HepG2 (cell line): Measurements from ENCODE around the gene STX2. TPM values are rescaled to one million over a fixed set of nuclear protein-coding genes. Genes with fewer than 3 reads are reported as not detected.

Experiments used
- ATAC-seq: fragments of 200-7000 bp; cut with Tn5 transposase; 3 replicates; pipeline ENCODE4 v1.9.1; 2020; ENCODE audit warnings: mild to moderate bottlenecking, moderate library complexity
- BruUV-seq: library from RNA; stranded (reverse); fragments of 400-500 nt; replicated peaks from 2 replicates; lab custom pipeline; 2021; lab: Mats Ljungman, UMichigan
- CTCF ChIA-PET: fragments of 300-600 bp; formaldehyde crosslinking; extraction: SDS; loops from one replicate; lab custom pipeline; 2021; ENCODE audit warnings: low total read pairs, inconsistent platforms, low intra/inter-chr PET ratio; lab: Yijun Ruan, JAX
- POLR2A ChIA-PET: fragments of 350-600 bp; sonication (Branson Sonifier 250); formaldehyde crosslinking; loops from one replicate; lab custom pipeline; 2020; ENCODE audit warnings: antibody characterized with exemption, inconsistent platforms; lab: Yijun Ruan, JAX
- DNase-seq: peaks from one replicate; pipeline ENCODE4 v3.0.0-alpha.2; 2015; ENCODE audit warnings: low spot score
- FAIRE-seq: peaks from 3 replicates; lab custom pipeline; 2011; peaks lifted over from hg19 to GRCh38; lab: Jason Lieb, UNC
- H2AFZ ChIP-seq: one replicate; pipeline ENCODE4 v1.6.1; 2011; ENCODE audit warnings: low read length, inconsistent platforms
- H3K27ac ChIP-seq: fragments of 300-600 bp; 3 replicates; pipeline ENCODE4 v1.8.0; 2011; ENCODE audit warnings: mixed run types, mild to moderate bottlenecking, mixed read lengths, low read length, inconsistent platforms; ENCODE audit not compliant: insufficient read depth; ENCODE audit errors: extremely low read length
- H3K27me3 ChIP-seq, 2 experiments: fragments of 200-600 bp in 1 of 2; 2 replicates in 1 of 2; 3 replicates in 1 of 2; pipeline versions ENCODE4 v1.6.0 to v1.8.0; 2011; ENCODE audit warnings: low read length in 2 of 2, mild to moderate bottlenecking in 2 of 2, moderate library complexity in 2 of 2, inconsistent platforms in 1 of 2; ENCODE audit not compliant: insufficient read depth in 2 of 2, control insufficient read depth in 1 of 2
- H3K36me3 ChIP-seq, 2 experiments: fragments of 200-600 bp in 1 of 2; replicated peaks in 1 of 2; 2 replicates in 1 of 2; 3 replicates in 1 of 2; pipeline versions ENCODE4 v1.5.1 to v1.8.0; 2011; ENCODE audit warnings: low read length in 2 of 2, inconsistent platforms in 1 of 2; ENCODE audit not compliant: insufficient read depth in 2 of 2, control insufficient read depth in 1 of 2
- H3K4me1 ChIP-seq: 2 replicates; pipeline ENCODE4 v1.5.1; 2012; ENCODE audit warnings: low read length, inconsistent platforms; ENCODE audit not compliant: insufficient read depth
- H3K4me2 ChIP-seq: 2 replicates; pipeline ENCODE4 v1.6.0; 2011; ENCODE audit warnings: low read depth, low read length, inconsistent platforms
- H3K4me3 ChIP-seq, 3 experiments: fragments of 200-600 bp in 1 of 3; sonication (generic), shearing (Covaris generic) in 1 of 3; replicated peaks in 1 of 3; 2 replicates each; pipeline ENCODE4 v1.5.1; 2011 to 2016; ENCODE audit warnings: low read length in 3 of 3, inconsistent platforms in 2 of 3, low read depth in 2 of 3, mild to moderate bottlenecking in 2 of 3, control low read depth in 1 of 3, mixed read lengths in 1 of 3; ENCODE audit not compliant: insufficient read depth in 1 of 3
- H3K79me2 ChIP-seq: one replicate; pipeline ENCODE4 v1.6.1; 2011; ENCODE audit warnings: low read length, inconsistent platforms; ENCODE audit not compliant: insufficient read depth
- H3K9ac ChIP-seq: 2 replicates; pipeline ENCODE4 v1.6.0; 2011; ENCODE audit warnings: mild to moderate bottlenecking, low read depth, low read length, inconsistent platforms; ENCODE audit not compliant: insufficient read depth
- H3K9me3 ChIP-seq: 2 replicates; pipeline ENCODE4 v1.5.1; 2012; ENCODE audit warnings: mild to moderate bottlenecking, low read length
- H4K20me1 ChIP-seq: 2 replicates; pipeline ENCODE4 v1.6.0; 2011; ENCODE audit warnings: inconsistent platforms, mild to moderate bottlenecking, low read length, moderate library complexity; ENCODE audit not compliant: insufficient read depth
- ATAD3A ChIP-seq: sonication (generic); formaldehyde crosslinking; IDR thresholded peaks from 2 replicates; pipeline ENCODE4 v1.4.0; 2020; ENCODE audit warnings: missing genetic modification reagents
- BCL6 ChIP-seq: IDR thresholded peaks from 2 replicates; pipeline ENCODE4 v1.6.1; 2016; ENCODE audit warnings: missing genetic modification reagents, missing compliant biosample characterization
- FOXO4 ChIP-seq: sonication (generic); formaldehyde crosslinking; conservative IDR thresholded peaks from 2 replicates; pipeline ENCODE4 v1.8.1; 2023; ENCODE audit warnings: missing genetic modification reagents
- JARID2 ChIP-seq: sonication (generic); formaldehyde crosslinking; IDR thresholded peaks from 2 replicates; pipeline ENCODE4 v1.8.1; 2023; ENCODE audit warnings: missing genetic modification reagents, inconsistent platforms; ENCODE audit not compliant: insufficient replicate concordance
- KDM2A ChIP-seq: sonication (generic); formaldehyde crosslinking; IDR thresholded peaks from 2 replicates; pipeline ENCODE4 v1.4.0; 2020; ENCODE audit warnings: low read depth, missing genetic modification reagents, borderline replicate concordance
- KMT2B ChIP-seq: IDR thresholded peaks from 2 replicates; pipeline ENCODE4 v1.6.1; 2016; ENCODE audit warnings: missing genetic modification reagents, missing compliant biosample characterization
- NR2F6 ChIP-seq, 2 experiments: IDR thresholded peaks; 2 replicates each; pipeline ENCODE4 v1.6.1; 2016; ENCODE audit warnings: antibody characterized with exemption in 1 of 2, mild to moderate bottlenecking in 1 of 2
- TMF1 ChIP-seq: sonication (generic); formaldehyde crosslinking; IDR thresholded peaks from 2 replicates; pipeline ENCODE4 v1.8.1; 2022; ENCODE audit warnings: low read depth, missing genetic modification reagents
- TP53 ChIP-seq: sonication (generic); formaldehyde crosslinking; conservative IDR thresholded peaks from 2 replicates; pipeline ENCODE4 v1.4.0; 2020; ENCODE audit warnings: missing genetic modification reagents
- ZBTB7A ChIP-seq: sonication (generic); formaldehyde crosslinking; IDR thresholded peaks from 2 replicates; pipeline ENCODE4 v1.8.0; 2022; ENCODE audit warnings: mild to moderate bottlenecking, missing genetic modification reagents
- ZEB1 ChIP-seq: IDR thresholded peaks from 2 replicates; pipeline ENCODE4 v1.6.1; 2012; ENCODE audit warnings: mild to moderate bottlenecking, low read depth, inconsistent platforms; ENCODE audit not compliant: insufficient replicate concordance
- ZNF143 ChIP-seq: sonication (generic); formaldehyde crosslinking; IDR thresholded peaks from 2 replicates; pipeline ENCODE4 v1.4.0; 2020; ENCODE audit warnings: missing genetic modification reagents
- ZNF430 ChIP-seq: sonication (generic); formaldehyde crosslinking; IDR thresholded peaks from 2 replicates; pipeline ENCODE4 v1.9.0; 2021; ENCODE audit warnings: mild to moderate bottlenecking, missing genetic modification reagents
- WGBS: methylation state at CpG from one replicate; pipeline ENCODE4 v1.1.6; 2017; ENCODE audit warnings: low lambda C conversion rate; 5-methylcytosine and 5-hydroxymethylcytosine counted together
- in situ Hi-C: cut with HindIII; loops from 2 replicates; pipeline ENCODE4 v1.10.0; 2017; ENCODE audit warnings: low pct_unique_long_range_greater_than_20kb; ENCODE audit not compliant: extremely low pct_ligation_motif_present
- intact Hi-C: fragments of 100-400 bp; cut with micrococcal nuclease; formaldehyde crosslinking; loops from one replicate; pipeline ENCODE4 v1.10.0; 2022; ENCODE audit not compliant: unreplicated experiment
- polyA plus RNA-seq, 8 experiments: library from polyadenylated mRNA; depleted of rRNA in 3 of 8; stranded (reverse) in 7 of 8; unstranded in 1 of 8; fragments of >200 nt; fragmentation: Illumina TruSeq in 4 of 8; extraction: Trizol in 4 of 8; gene quantifications; 2 replicates each; pipeline versions ENCODE4 v1.2.1 to v1.2.3, GENCODE V29; 2011 to 2016; ENCODE audit warnings: low read depth in 4 of 8, missing spikeins in 1 of 8, mixed read lengths in 1 of 8; ENCODE audit not compliant: insufficient read depth in 1 of 8
- total RNA-seq, 5 experiments: library from RNA; depleted of rRNA; stranded (reverse); fragments of >200 nt; fragmentation: Illumina TruSeq; extraction: Trizol; gene quantifications; 2 replicates each; pipeline ENCODE4 v1.2.3, GENCODE V29; 2016; ENCODE audit warnings: low read depth in 1 of 5
- TF ChIP-seq, protein P1 (sequence below), 2 experiments: sonication (generic) in 1 of 2; formaldehyde crosslinking in 1 of 2; IDR thresholded peaks; 2 replicates each; pipeline versions ENCODE4 v1.5.1 to v1.6.1; 2011 to 2020; ENCODE audit warnings: borderline replicate concordance in 1 of 2, low read depth in 1 of 2, low read length in 1 of 2, mild to moderate bottlenecking in 1 of 2, missing genetic modification reagents in 1 of 2, moderate library complexity in 1 of 2

Gene STX2
- total and polyA plus RNA-seq, 2 of the 13 experiments (the other 11 are each of a cell fraction or from before 2014, with no cell fraction given): 13.4 to 25.1 TPM

GRCh38 chr12:130856088-130856487, 17.0 kb upstream of the STX2 start:
- no peak for FAIRE-seq
- intact Hi-C loops (no loop called here), in situ Hi-C loops (no loop called here)
- BruUV-seq: no TSS peak
- TF ChIP-seq ZBTB7A (CRISPR knock-in tag) (no peak), BCL6 (no peak), JARID2 (CRISPR knock-in tag) (no peak), FOXO4 (CRISPR knock-in tag) (no peak), KMT2B (CRISPR knock-in tag) (no peak), ZNF143 (CRISPR knock-in tag) (no peak), ZEB1 (no peak), ATAD3A (CRISPR knock-in tag) (no peak), NR2F6 (IDR thresholded peaks at IDR 0.05) (no peak), NR2F6 (CRISPR knock-in tag; IDR thresholded peaks at IDR 0.05) (no peak), ZNF430 (CRISPR knock-in tag) (no peak), TMF1 (CRISPR knock-in tag) (no peak), KDM2A (CRISPR knock-in tag) (no peak), TP53 (CRISPR knock-in tag) (no peak)
- TF ChIP-seq, protein P1, sequence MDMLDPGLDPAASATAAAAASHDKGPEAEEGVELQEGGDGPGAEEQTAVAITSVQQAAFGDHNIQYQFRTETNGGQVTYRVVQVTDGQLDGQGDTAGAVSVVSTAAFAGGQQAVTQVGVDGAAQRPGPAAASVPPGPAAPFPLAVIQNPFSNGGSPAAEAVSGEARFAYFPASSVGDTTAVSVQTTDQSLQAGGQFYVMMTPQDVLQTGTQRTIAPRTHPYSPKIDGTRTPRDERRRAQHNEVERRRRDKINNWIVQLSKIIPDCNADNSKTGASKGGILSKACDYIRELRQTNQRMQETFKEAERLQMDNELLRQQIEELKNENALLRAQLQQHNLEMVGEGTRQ (IDR thresholded peaks at IDR 0.05; ENCODE audit: low read depth, low read length): no peak
- TF ChIP-seq, protein P1 (CRISPR knock-in tag; IDR thresholded peaks at IDR 0.05; ENCODE audit: borderline replicate concordance): no peak
- WGBS: 47% methylated on average over 4 of the region's 4 CpGs
- Histone ChIP-seq H3K79me2 (no peaks in the 10 kb centered on the region), H3K9me3 (no peaks in the 10 kb centered on the region), H3K9ac (no peak overlapping the region), H2AFZ (no peak overlapping the region), H3K4me2 (no peak overlapping the region), H3K27me3 (no peaks in the 10 kb centered on the region), H3K4me1 (peaks cover 23% of the 10 kb centered on the region), H3K4me3 (no peak overlapping the region), H4K20me1 (no peaks in the 10 kb centered on the region), H3K36me3 (no peaks in the 10 kb centered on the region), H3K27ac (no peak overlapping the region)
- ATAC-seq: no peak
- no peak for DNase-seq
- ChIA-PET POLR2A (interaction anchor here (1.0 kb wide), 1 partner anchor 23 kb away, joined by 3 read pairs; no protein-coding TSS in a partner anchor), CTCF (no interaction called here)
